ENCODE results near the gene TCN2.
"Not testable (repeated sequence)": the region's sequence is repeated elsewhere in the genome, so short reads cannot be mapped to it uniquely, and the experiment has no call there.

The TCN2 gene

GRCh38 chr22:30586414-30586813, 20.6 kb upstream of the TCN2 start:
- Histone ChIP-seq H3K9ac (ENCODE audit: low read length) (no peak overlapping the region), H3K36me3 (ENCODE audit: control insufficient read depth in 1 of 2, insufficient read depth in 2 of 2, low read length in 2 of 2) (peaks cover 69 to 77% of the 10 kb centered on the region in 2 experiments), H2BK12ac (ENCODE audit: low read length) (no peak overlapping the region), H3K14ac (ENCODE audit: low read length) (no peak overlapping the region), H2BK5ac (ENCODE audit: low read depth, low read length, poor library complexity) (no peak overlapping the region), H3K18ac (ENCODE audit: low read length) (no peak overlapping the region), H4K12ac (ENCODE audit: low read depth, low read length) (no peak overlapping the region), H3K4me3 (ENCODE audit: low read depth, low read length) (no peak overlapping the region), H3K27ac (ENCODE audit: low read depth, low read length) (no peak overlapping the region), H2AK5ac (ENCODE audit: low read length) (no peak overlapping the region), H3K4ac (ENCODE audit: low read depth, low read length) (no peak overlapping the region), H3K4me1 (ENCODE audit: control insufficient read depth in 1 of 2, insufficient read depth in 2 of 2, low read length in 2 of 2) (peaks cover 0 to 5% of the 10 kb centered on the region in 2 experiments), H3K79me2 (ENCODE audit: control insufficient read depth, insufficient read depth, low read length, poor library complexity) (peaks cover 4% of the 10 kb centered on the region), H2AFZ (ENCODE audit: insufficient read depth, low read length, poor library complexity) (no peak overlapping the region), H4K91ac (ENCODE audit: low read depth, low read length) (no peak overlapping the region), H2BK120ac (ENCODE audit: insufficient read depth, low read length, poor library complexity) (no peak overlapping the region), H4K8ac (ENCODE audit: low read depth, low read length) (no peak overlapping the region), H3K27me3 (ENCODE audit: insufficient read depth, low read length) (no peaks in the 10 kb centered on the region), H3K23ac (ENCODE audit: low read length) (no peak overlapping the region), H3K4me2 (ENCODE audit: low read length) (no peak overlapping the region), H3K79me1 (ENCODE audit: low read length) (no peaks in the 10 kb centered on the region), H3K9me3 (ENCODE audit: insufficient read depth, low read depth, low read length) (no peaks in the 10 kb centered on the region)
- DNase-seq = no peak
- WGBS (ENCODE audit: extremely low coverage, insufficient coverage, insufficient read length) = no CpG with 5 or more reads among the region's 8 CpGs

- no peak overlapping the region for H2BK5ac ChIP-seq (ENCODE audit: low read depth, low read length, poor library complexity)
- peak overlapping the region; percentile 27 for H2AK5ac ChIP-seq (ENCODE audit: low read length)
- H4K12ac ChIP-seq (ENCODE audit: low read depth, low read length) = peak overlapping the region; percentile 28
- WGBS (ENCODE audit: extremely low coverage, insufficient coverage, insufficient read length) = no CpG with 5 or more reads among the region's 14 CpGs
- H3K4me2 ChIP-seq (ENCODE audit: low read length) = peak overlapping the region; percentile 82
- no peak overlapping the region for H2BK12ac ChIP-seq (ENCODE audit: low read length)
- no peaks in the 10 kb centered on the region for H3K27me3 ChIP-seq (ENCODE audit: insufficient read depth, low read length)
- no peak overlapping the region for H2BK120ac ChIP-seq (ENCODE audit: insufficient read depth, low read length, poor library complexity)
- H3K79me2 ChIP-seq (ENCODE audit: control insufficient read depth, insufficient read depth, low read length, poor library complexity) = peaks cover 5% of the 10 kb centered on the region
- H3K14ac ChIP-seq (ENCODE audit: low read length) = no peak overlapping the region
- DNase-seq = peak in 1 of 2 donors; percentile 32
- H3K4me1 ChIP-seq (ENCODE audit: control insufficient read depth in 1 of 2, insufficient read depth in 2 of 2, low read length in 2 of 2) = peaks cover 0 to 5% of the 10 kb centered on the region in 2 experiments
- peak overlapping the region; percentile 91 for H3K9ac ChIP-seq (ENCODE audit: low read length)
- H3K4me3 ChIP-seq (ENCODE audit: low read depth, low read length) = peak overlapping the region; percentile 80
- no peaks in the 10 kb centered on the region for H3K9me3 ChIP-seq (ENCODE audit: insufficient read depth, low read depth, low read length)
- peak overlapping the region; percentile 80 for H3K4ac ChIP-seq (ENCODE audit: low read depth, low read length)
- H3K27ac ChIP-seq (ENCODE audit: low read depth, low read length) = no peak overlapping the region
- no peak overlapping the region for H3K18ac ChIP-seq (ENCODE audit: low read length)
- H4K91ac ChIP-seq (ENCODE audit: low read depth, low read length) = peak overlapping the region; percentile 20
- H3K36me3 ChIP-seq (ENCODE audit: control insufficient read depth in 1 of 2, insufficient read depth in 2 of 2, low read length in 2 of 2) = peaks cover 27 to 31% of the 10 kb centered on the region in 2 experiments
- H3K23ac ChIP-seq (ENCODE audit: low read length) = peak overlapping the region; percentile 12
- no peak overlapping the region for H2AFZ ChIP-seq (ENCODE audit: insufficient read depth, low read length, poor library complexity)
- H4K8ac ChIP-seq (ENCODE audit: low read depth, low read length) = peak overlapping the region; percentile 70
- no peaks in the 10 kb centered on the region for H3K79me1 ChIP-seq (ENCODE audit: low read length)
Measured at GRCh38 chr22:30591191-30591587, 15.8 kb upstream of the TCN2 start.

DNA sequence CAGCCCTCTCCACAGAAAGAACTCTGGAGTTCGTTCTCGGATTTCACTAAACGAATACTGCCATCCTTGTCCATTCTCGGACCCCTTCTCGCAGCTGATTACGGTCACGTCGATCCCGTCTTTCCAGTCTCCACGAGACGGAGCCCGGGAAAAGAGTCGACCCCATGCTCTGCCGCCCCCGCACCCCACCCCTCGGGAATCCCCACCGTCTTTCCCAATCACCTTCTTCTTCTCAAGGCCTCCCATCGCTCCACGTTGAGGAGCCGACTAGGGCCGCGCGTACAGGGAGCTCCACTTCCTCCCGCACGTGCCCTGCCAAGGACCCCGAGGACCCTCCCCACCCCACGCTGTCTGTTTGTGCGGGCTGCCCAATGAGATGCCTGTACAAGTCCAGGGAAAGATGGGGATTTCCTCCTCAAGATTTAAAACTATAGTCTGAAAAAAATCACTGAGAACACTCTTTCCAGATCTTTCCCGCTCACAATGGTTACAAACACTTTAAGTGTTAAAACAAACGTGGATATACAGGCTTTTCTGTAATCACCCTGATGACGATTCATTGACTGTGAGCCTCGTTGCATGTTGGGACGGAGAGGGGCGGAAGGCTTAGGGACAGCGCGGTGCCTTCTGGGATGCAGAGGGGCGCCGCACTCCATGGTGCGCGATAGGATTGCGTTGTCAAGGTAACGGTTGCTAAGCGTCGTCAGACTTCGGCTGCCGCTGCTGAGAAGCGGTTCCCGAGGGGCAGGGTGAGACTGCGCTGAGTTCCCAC, 15.2 kb upstream of the TCN2 start, which contains the start of gene PES1:
TSS of gene PES1 (minus strand) at position 323 of the 772 bp plus-strand sequence. CDS start at position 246, 77 bp downstream.
- Histone ChIP-seq H4K12ac (ENCODE audit: low read depth, low read length) (peak within 1 kb of the TSS; percentile 28), H3K4me2 (ENCODE audit: low read length) (peak within 1 kb of the TSS; percentile 82), H2BK12ac (ENCODE audit: low read length) (no peak within 1 kb of the TSS), H3K36me3 (ENCODE audit: control insufficient read depth in 1 of 2, insufficient read depth in 2 of 2, low read length in 2 of 2) (peaks cover 21 to 25% of the 10 kb centered on the region in 2 experiments), H4K8ac (ENCODE audit: low read depth, low read length) (peak within 1 kb of the TSS; percentile 70), H3K23ac (ENCODE audit: low read length) (peak within 1 kb of the TSS; percentile 12), H2BK120ac (ENCODE audit: insufficient read depth, low read length, poor library complexity) (no peak within 1 kb of the TSS), H3K27ac (ENCODE audit: low read depth, low read length) (no peak within 1 kb of the TSS), H2AK5ac (ENCODE audit: low read length) (peak within 1 kb of the TSS; percentile 27), H3K14ac (ENCODE audit: low read length) (no peak within 1 kb of the TSS), H2AFZ (ENCODE audit: insufficient read depth, low read length, poor library complexity) (no peak within 1 kb of the TSS), H4K91ac (ENCODE audit: low read depth, low read length) (peak within 1 kb of the TSS; percentile 20), H2BK5ac (ENCODE audit: low read depth, low read length, poor library complexity) (peak within 1 kb of the TSS; percentile 43), H3K4ac (ENCODE audit: low read depth, low read length) (peak within 1 kb of the TSS; percentile 80), H3K4me1 (ENCODE audit: control insufficient read depth in 1 of 2, insufficient read depth in 2 of 2, low read length in 2 of 2) (peaks cover 0 to 5% of the 10 kb centered on the region in 2 experiments), H3K9me3 (ENCODE audit: insufficient read depth, low read depth, low read length) (no peaks in the 10 kb centered on the region), H3K18ac (ENCODE audit: low read length) (peak within 1 kb of the TSS; percentile 8), H3K9ac (ENCODE audit: low read length) (peak within 1 kb of the TSS; percentile 91), H3K27me3 (ENCODE audit: insufficient read depth, low read length) (no peaks in the 10 kb centered on the region), H3K79me2 (ENCODE audit: control insufficient read depth, insufficient read depth, low read length, poor library complexity) (peaks cover 5% of the 10 kb centered on the region), H3K4me3 (ENCODE audit: low read depth, low read length) (peak within 1 kb of the TSS; percentile 80), H3K79me1 (ENCODE audit: low read length) (no peaks in the 10 kb centered on the region)
- WGBS (ENCODE audit: extremely low coverage, insufficient coverage, insufficient read length) = no CpG with 5 or more reads among the region's 49 CpGs
- peak; percentile 99 to 100 for DNase-seq

- not testable (repeated sequence) for H3K79me2 ChIP-seq (ENCODE audit: control insufficient read depth, insufficient read depth, low read length, poor library complexity); H3K27me3 ChIP-seq (ENCODE audit: insufficient read depth, low read length); H3K9me3 ChIP-seq (ENCODE audit: insufficient read depth, low read depth, low read length); H3K9ac ChIP-seq (ENCODE audit: low read length); H3K23ac ChIP-seq (ENCODE audit: low read length); H3K4ac ChIP-seq (ENCODE audit: low read depth, low read length); H4K91ac ChIP-seq (ENCODE audit: low read depth, low read length); H3K14ac ChIP-seq (ENCODE audit: low read length); H3K4me3 ChIP-seq (ENCODE audit: low read depth, low read length); H3K27ac ChIP-seq (ENCODE audit: low read depth, low read length); H2BK12ac ChIP-seq (ENCODE audit: low read length); H3K4me1 ChIP-seq (ENCODE audit: control insufficient read depth in 1 of 2, insufficient read depth in 2 of 2, low read length in 2 of 2); H3K79me1 ChIP-seq (ENCODE audit: low read length); H4K12ac ChIP-seq (ENCODE audit: low read depth, low read length); H2BK120ac ChIP-seq (ENCODE audit: insufficient read depth, low read length, poor library complexity); H2AK5ac ChIP-seq (ENCODE audit: low read length); H2BK5ac ChIP-seq (ENCODE audit: low read depth, low read length, poor library complexity); DNase-seq; H2AFZ ChIP-seq (ENCODE audit: insufficient read depth, low read length, poor library complexity); H3K18ac ChIP-seq (ENCODE audit: low read length); H4K8ac ChIP-seq (ENCODE audit: low read depth, low read length)
- peaks cover 16 to 19% of the 10 kb centered on the region in 2 experiments for H3K36me3 ChIP-seq (ENCODE audit: control insufficient read depth in 1 of 2, insufficient read depth in 2 of 2, low read length in 2 of 2)
- WGBS (ENCODE audit: extremely low coverage, insufficient coverage, insufficient read length) = no CpG with 5 or more reads among the region's 18 CpGs
- peak overlapping the region; percentile 45 for H3K4me2 ChIP-seq (ENCODE audit: low read length)
Measured at GRCh38 chr22:30592360-30592713, 14.6 kb upstream of the TCN2 start.

Measured in trophoblast cell (in vitro differentiated cells and primary cell).